GM18873 (cell line): ENCODE data around the gene VSX2.

Experiments used
- ATAC-seq: cut with Tn5 transposase; IDR thresholded peaks from one replicate; pipeline ENCODE4 v1.9.1; 2021; ENCODE audit warnings: mild to moderate bottlenecking, moderate library complexity, moderate number of reproducible peaks; ENCODE audit not compliant: unreplicated experiment, low FRiP score

VSX2 gene

GRCh38 chr14:74238974-74239847, at the start of gene VSX2:
VSX2 (plus strand) TSS chr14:74239449; CDS start chr14:74239562, 113 bp downstream.
- ATAC-seq: no peak

DNA sequence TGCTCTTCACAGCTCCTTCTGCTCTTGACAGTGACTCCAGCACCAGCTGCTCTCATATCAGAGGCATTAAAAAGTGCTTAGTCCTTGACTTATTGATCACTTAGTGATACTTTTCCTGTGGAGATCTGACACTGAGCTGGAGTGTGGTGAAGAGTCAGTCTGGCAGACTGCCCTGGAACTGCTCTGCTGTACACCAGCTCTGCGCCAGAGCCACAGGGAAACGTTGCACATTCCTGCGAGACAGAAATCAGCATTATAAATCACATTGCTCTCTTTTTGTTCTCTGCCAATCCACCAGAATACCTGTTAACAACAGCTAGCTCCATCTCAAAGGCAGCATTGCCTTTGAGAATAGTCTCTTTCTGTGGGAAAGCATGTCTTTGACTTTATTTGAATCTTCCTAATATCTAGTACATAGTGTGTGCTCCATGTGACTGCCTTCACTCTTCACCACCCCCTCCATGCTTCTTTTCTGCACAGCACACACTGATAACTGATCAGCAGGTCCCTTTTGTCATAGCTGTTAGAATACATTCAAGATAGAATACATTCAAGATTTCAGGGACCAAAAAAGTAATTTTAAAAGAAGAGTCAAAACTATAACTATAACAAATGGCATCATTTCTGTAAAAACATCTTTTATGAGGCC, 48.2 kb upstream of the VSX2 start:
- no peak for ATAC-seq

GRCh38 chr14:74194506-74195274, 44.6 kb upstream of the VSX2 start:
- ATAC-seq: no peak

DNA sequence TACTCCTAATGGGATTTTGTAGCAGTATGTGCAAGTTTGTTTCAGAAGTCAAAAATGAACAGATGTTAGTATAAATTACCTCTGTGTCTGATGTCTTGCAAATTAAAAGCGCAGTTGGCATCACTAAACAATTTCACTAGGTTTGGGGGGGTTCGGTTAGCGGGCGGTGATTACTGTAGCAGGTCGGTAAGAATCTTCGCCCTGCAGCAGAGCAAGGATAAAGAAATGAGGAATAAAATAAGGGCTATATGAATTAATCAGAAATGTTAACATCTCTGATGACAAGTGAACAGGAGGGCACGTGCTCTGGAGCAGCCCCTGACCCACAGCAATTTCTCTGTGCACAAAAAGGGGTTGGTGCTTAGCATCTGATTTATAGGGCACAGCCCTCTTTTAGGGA, 43.6 kb upstream of the VSX2 start:
- ATAC-seq: no peak

GRCh38 chr14:74198441-74199234, 40.6 kb upstream of the VSX2 start:
- no peak for ATAC-seq

- no peak for ATAC-seq
Observed at GRCh38 chr14:74202113-74202512, 37.1 kb upstream of the VSX2 start.

GRCh38 chr14:74203639-74204038, 35.6 kb upstream of the VSX2 start:
- no peak for ATAC-seq

DNA sequence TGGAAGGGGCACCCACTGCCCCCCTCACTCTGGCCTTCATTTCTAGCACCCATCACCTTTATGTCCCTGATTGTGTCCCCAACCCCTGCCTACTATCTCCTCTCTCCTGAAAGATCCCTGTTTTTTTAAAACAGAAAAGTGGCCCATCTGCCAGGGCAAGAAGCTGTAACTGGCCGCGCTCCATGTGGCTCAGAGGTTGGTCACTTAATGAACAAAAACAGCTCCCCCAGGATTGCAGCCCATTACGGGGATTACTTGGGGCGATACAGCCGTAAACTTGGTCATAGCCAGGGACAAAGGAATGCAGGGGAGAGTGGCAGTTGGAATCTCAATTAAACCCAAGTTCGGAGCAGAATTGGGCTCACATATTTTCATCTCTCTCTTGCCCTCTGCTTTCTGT, 34.8 kb upstream of the VSX2 start:
- ATAC-seq: no peak

DNA sequence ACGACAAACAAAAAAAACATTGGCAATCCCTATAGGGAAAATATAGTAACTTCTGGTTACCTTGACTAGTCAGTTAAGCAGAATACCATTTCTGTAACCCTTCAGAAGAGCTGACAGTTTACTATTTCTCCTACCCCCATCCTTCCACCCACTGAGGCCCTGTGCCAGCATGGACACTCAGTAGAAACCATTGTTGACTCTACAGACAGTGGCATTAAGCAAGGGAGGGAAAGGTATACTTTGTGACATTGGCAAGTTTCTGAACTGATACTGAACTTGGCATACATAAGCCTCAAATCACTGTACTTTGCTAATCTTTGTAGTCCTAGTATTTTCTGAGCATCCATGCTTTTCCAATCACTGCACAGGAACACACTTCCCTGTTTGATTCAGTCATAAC, 33.4 kb upstream of the VSX2 start:
- no peak for ATAC-seq

- no peak for ATAC-seq
Observed at GRCh38 chr14:74207943-74208342, 31.3 kb upstream of the VSX2 start.

DNA sequence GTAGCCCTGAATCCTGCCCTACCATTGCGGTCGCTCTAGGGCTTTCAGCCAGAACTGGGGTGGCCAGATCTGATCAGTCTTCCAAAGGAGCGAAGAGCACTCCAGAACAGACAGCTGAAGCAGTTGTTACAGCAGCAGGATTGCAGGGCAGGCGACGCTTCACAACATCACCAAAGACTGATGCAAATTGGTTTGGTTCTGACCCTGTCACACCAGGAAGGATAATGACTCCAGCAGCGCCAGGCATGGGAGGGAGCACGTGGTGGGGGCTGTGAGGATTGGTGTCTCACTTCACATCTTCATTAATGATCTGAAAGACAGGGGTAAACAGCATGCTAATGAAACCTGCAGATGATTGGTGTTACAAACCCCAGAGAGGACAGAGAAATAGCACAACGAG, 30.6 kb upstream of the VSX2 start:
- no peak for ATAC-seq

GRCh38 chr14:74211945-74212580, 27.2 kb upstream of the VSX2 start:
- ATAC-seq: no peak

DNA sequence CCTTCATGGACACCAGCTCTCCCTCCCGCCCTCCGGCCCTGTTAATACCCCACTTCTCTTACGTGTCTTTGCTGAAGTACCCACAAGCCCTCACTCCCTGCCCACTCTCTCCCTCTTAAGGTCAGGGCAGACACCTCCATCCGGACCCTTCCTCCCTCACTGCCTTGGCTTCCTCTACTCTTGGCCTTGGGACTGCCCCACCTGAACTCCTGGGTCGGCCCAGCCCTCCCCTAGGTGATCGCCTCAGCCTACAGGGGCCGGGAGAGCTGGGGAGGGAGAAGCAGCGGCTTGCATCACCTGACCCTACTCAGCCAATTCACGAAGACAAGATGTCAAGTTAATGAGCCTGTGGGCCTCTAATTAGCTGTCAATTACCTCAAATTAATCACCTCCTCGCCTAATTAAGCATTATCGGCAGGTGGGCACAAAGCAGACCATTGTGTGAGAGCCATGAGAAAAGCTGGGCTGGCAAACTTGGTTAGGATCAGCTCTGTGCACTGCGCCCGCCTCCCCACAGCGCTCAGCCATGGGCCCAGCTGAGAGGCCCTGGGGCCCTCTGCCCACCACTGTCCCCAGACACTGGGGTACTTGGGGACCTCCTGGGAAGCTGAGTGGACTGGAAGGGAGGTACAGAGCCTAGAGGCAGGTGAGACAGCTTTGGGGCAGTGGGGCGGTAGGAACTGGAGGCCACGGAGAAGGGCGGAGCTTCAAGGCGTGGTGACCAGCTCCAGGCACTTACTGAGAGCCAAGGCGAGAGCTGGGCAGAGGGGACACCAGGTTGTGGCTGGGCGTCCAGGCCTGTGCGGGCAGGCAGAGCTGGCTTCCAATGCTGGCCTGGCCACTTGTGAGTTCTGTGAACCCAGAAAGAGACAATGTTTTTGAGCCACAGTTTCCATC, 25.1 kb upstream of the VSX2 start:
- ATAC-seq: no peak

DNA sequence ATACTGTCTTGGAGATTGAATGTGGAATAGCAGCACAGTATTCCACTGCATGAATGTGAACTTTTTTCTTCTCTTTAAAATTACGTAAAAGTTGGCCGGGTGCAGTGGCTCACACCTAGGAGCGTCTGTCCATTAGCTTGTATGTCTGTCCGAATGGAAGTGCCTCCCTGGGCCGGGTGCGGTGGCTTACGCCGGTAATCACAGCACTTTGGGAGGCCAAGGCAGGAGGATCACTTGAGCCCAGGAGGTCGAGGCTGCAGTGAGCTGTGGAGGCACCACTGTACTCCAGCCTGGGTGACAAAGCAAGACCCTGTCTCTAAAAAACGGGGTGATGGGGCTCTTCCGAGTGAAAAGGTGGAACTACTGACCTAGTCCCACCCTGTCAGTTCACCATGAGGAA, 22.6 kb upstream of the VSX2 start:
- no peak for ATAC-seq

DNA sequence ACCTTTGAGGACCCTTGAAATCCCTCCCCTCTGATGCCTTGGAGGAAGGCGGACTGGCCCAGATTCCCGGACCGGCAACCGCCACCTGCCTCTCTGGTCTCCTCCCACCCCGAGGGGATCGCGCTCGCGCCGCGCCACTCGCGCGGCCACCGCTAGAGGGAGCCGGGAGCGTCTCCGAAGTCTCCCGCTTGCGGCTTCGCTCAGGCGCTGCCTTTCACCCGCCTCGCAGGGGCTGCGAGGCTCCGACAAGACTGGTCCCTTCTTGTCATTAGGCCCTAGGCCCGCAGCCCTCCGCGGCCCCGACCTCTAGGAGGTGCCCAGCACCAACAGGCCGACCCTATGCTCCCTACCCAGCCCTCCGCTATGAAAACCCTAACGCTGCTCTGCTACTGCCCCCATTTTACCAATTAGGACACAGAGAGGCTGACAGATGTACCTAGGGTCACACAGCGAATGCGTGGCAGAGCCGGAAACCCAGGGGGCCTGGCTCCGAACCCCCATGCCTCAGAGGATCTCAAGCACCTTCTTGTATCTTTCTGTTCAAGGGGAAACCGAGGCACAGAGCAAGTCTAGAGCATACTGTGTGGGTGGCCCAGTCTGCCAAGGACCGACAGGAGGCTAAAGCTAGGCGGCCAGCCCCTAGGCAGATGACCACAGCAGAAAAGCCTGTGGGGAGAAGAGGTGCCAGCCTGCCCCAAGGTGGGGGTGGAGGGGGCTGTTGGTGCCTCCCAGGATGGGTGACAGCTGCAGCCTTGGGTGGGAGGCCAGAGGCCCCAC, 21.4 kb upstream of the VSX2 start:
- no peak for ATAC-seq

DNA sequence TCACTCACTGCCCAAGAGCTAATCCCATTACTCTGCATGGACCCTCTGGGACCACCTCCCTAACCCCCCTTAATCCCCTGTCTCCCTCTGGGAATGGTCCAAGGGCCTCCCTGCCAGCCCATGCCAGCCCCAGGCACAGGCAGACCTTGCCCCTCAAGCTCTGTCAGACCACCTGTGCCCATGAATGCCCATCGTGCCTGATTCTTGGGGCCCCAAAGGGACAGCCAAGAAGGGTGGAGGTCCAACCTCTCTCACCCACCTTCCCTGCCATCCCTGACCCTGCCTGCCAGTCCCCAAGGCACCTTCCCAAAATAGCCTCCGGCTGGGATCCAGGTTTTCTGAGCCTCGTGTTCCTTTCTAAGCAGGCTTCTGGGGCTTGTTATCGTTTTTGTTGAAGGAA, 20.8 kb upstream of the VSX2 start:
- no peak for ATAC-seq

GRCh38 chr14:74219277-74220205, 19.7 kb upstream of the VSX2 start:
- ATAC-seq: no peak
